Endothelial cell of umbilical vein (primary cell): ENCODE data around the gene GNAS-AS1. TPM values are rescaled to one million over a fixed set of nuclear protein-coding genes. Genes with fewer than 3 reads are reported as not detected.
"Not testable (repeated sequence)": the region's sequence is repeated elsewhere in the genome, so short reads cannot be mapped to it uniquely, and the experiment has no call there.

Experiments used
- BruUV-seq: library from RNA; stranded (reverse); fragments of 400-500 nt; replicated peaks from 2 replicates; lab custom pipeline; 2021; lab: Mats Ljungman, UMichigan
- CTCF ChIA-PET: fragments of 300-600, 350-600 bp; sonication (Branson Sonifier 250); formaldehyde crosslinking; loops from one replicate; lab custom pipeline; 2021; ENCODE audit warnings: antibody characterized with exemption, inconsistent platforms; lab: Charles Lee
- POLR2A ChIA-PET: fragments of 300-600, 350-600 bp; sonication (Branson Sonifier 250); formaldehyde crosslinking; loops from one replicate; lab custom pipeline; 2021; ENCODE audit warnings: antibody characterized with exemption, inconsistent platforms; lab: Charles Lee
- DNase-seq: peaks from one replicate; pipeline ENCODE4 v3.0.0-alpha.2; 2011; ENCODE audit warnings: low read depth, low spot score
- FAIRE-seq: peaks from 2 replicates; lab custom pipeline; 2011; peaks lifted over from hg19 to GRCh38; lab: Jason Lieb, UNC
- H2AFZ ChIP-seq: 2 replicates; pipeline ENCODE4 v1.6.0; 2012; ENCODE audit warnings: low read depth, low read length, control low read depth, inconsistent platforms
- H3K27ac ChIP-seq: 2 replicates; pipeline ENCODE4 v1.5.1; 2011; ENCODE audit warnings: low read depth, mild to moderate bottlenecking, control low read depth, low read length, moderate library complexity; ENCODE audit not compliant: insufficient read depth
- H3K27me3 ChIP-seq, 2 experiments: 2 replicates each; pipeline versions ENCODE4 v1.6.0 to v1.6.1; 2011; ENCODE audit warnings: low read length in 2 of 2, mixed read lengths in 1 of 2; ENCODE audit not compliant: control insufficient read depth in 2 of 2, insufficient read depth in 2 of 2
- H3K36me3 ChIP-seq, 2 experiments: 2 replicates in 1 of 2; 3 replicates in 1 of 2; pipeline ENCODE4 v1.5.1; 2011; ENCODE audit warnings: low read length in 2 of 2, mild to moderate bottlenecking in 1 of 2, moderate library complexity in 1 of 2; ENCODE audit not compliant: control insufficient read depth in 2 of 2, insufficient read depth in 2 of 2; ENCODE audit errors: extremely low read depth in 1 of 2
- H3K4me1 ChIP-seq: 3 replicates; pipeline ENCODE4 v1.5.1; 2011; ENCODE audit warnings: mild to moderate bottlenecking, low read length; ENCODE audit not compliant: control insufficient read depth, insufficient read depth; ENCODE audit errors: extremely low read depth
- H3K4me2 ChIP-seq: 2 replicates; pipeline ENCODE4 v1.6.1; 2011; ENCODE audit warnings: low read length, control low read depth, mixed read lengths; ENCODE audit not compliant: insufficient read depth
- H3K4me3 ChIP-seq, 3 experiments: fragments of 200-600 bp in 1 of 3; sonication (generic), shearing (Covaris generic) in 1 of 3; replicated peaks in 1 of 3; 2 replicates each; pipeline ENCODE4 v1.5.1; 2011 to 2016; ENCODE audit warnings: control low read depth in 3 of 3, low read length in 3 of 3, mild to moderate bottlenecking in 2 of 3, inconsistent platforms in 1 of 3, low read depth in 1 of 3, moderate library complexity in 1 of 3; ENCODE audit not compliant: insufficient read depth in 1 of 3
- H3K79me2 ChIP-seq: 2 replicates; pipeline ENCODE4 v1.6.0; 2012; ENCODE audit warnings: low read length, inconsistent platforms; ENCODE audit not compliant: control insufficient read depth, insufficient read depth
- H3K9ac ChIP-seq: replicated peaks from 2 replicates; pipeline ENCODE3; 2011; ENCODE audit warnings: low read length, control low read depth; ENCODE audit not compliant: insufficient read depth; ENCODE audit errors: extremely low read depth
- H3K9me1 ChIP-seq: replicated peaks from 3 replicates; pipeline ENCODE4 v1.6.0; 2011; ENCODE audit warnings: mild to moderate bottlenecking, low read length; ENCODE audit not compliant: control insufficient read depth, insufficient read depth; ENCODE audit errors: extremely low read depth
- H3K9me3 ChIP-seq: replicated peaks from 2 replicates; pipeline ENCODE4 v1.5.1; 2012; ENCODE audit warnings: low read length, inconsistent platforms; ENCODE audit not compliant: control insufficient read depth, insufficient read depth
- H4K20me1 ChIP-seq: replicated peaks from 2 replicates; pipeline ENCODE3; 2011; ENCODE audit warnings: mild to moderate bottlenecking, low read length; ENCODE audit not compliant: control insufficient read depth, insufficient read depth; ENCODE audit errors: extremely low read depth
- JUN ChIP-seq: IDR thresholded peaks from 2 replicates; pipeline ENCODE4 v1.6.1; 2011; ENCODE audit warnings: borderline replicate concordance, low read depth; ENCODE audit not compliant: insufficient read length, insufficient read depth
- POLR2AphosphoS5 ChIP-seq: IDR thresholded peaks from 2 replicates; pipeline ENCODE4 v1.6.1; 2012; ENCODE audit warnings: low read depth, mild to moderate bottlenecking, control low read depth, low read length, moderate library complexity; ENCODE audit not compliant: insufficient read depth
- dilution Hi-C: fragments of 300-500 bp; cut with MboI; formaldehyde crosslinking; loops from one replicate; pipeline ENCODE4 v1.15.0; 2019; ENCODE audit warnings: low sequenced_read_pairs; ENCODE audit not compliant: extremely low pct_ligation_motif_present
- intact Hi-C: fragments of 100-400 bp; cut with micrococcal nuclease; formaldehyde crosslinking; loops from one replicate; pipeline ENCODE4 v1.10.0; 2022
- polyA plus RNA-seq, 4 experiments: library from polyadenylated mRNA; depleted of rRNA in 3 of 4; stranded (reverse) in 3 of 4; unstranded in 1 of 4; fragments of >200 nt; gene quantifications; 2 replicates each; pipeline versions ENCODE4 v1.2.1 to v1.2.3, GENCODE V29; 2011 to 2012; ENCODE audit warnings: missing spikeins in 1 of 4
- total RNA-seq: library from RNA; stranded (reverse); gene quantifications from 2 replicates; pipeline ENCODE4 v1.2.3, GENCODE V29; 2021

GNAS-AS1 gene
- total and polyA plus RNA-seq, 2 donors (not counting 3 experiments of a cell fraction or from before 2014, with no cell fraction given) = 0.11 to 0.58 TPM

DNA sequence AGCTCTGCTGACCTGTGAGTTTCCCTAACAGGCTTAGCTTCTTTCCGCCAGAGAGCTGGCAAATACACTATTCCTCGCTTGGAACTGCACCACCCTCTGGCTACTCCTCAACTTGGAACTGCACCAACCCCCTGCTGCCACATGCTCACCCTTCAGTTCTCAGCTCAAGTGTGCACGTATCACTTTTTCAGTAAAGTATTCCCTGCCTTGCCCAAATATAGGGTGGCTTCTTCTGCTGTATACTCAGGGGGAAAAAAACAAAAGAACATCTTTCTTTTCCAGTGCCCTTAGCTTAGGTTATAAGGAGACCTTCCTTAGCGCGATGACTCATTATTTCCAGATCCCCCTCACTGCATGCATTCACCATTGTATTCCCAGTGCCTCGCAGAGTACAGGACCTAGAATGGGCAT, 21.2 kb downstream of the GNAS-AS1 start:
- Histone ChIP-seq H3K4me3 (no peak overlapping the region), H3K27ac (no peak overlapping the region), H3K9me1 (no peaks in the 10 kb centered on the region), H3K36me3 (no peaks in the 10 kb centered on the region), H2AFZ (no peak overlapping the region), H4K20me1 (no peaks in the 10 kb centered on the region), H3K79me2 (no peaks in the 10 kb centered on the region), H3K27me3 (peaks cover 0 to 6% of the 10 kb centered on the region in 2 experiments), H3K4me2 (no peak overlapping the region), H3K9ac (no peak overlapping the region), H3K9me3 (no peaks in the 10 kb centered on the region), H3K4me1 (no peaks in the 10 kb centered on the region)
- POLR2A ChIA-PET = no interaction called here
- intact Hi-C loops = no loop called here
- TF ChIP-seq JUN = peak; percentile 17
- no peak for TF ChIP-seq POLR2AphosphoS5
- dilution Hi-C loops = loop anchor here (25.0 kb wide), 2 partner anchors 217 to 592 kb away; partner anchors contain the start of gene ANKRD60
- no peak for FAIRE-seq
- CTCF ChIA-PET = interaction anchor here (1.5 kb wide), 1 partner anchor 667 kb away, joined by 3 read pairs; no protein-coding TSS in a partner anchor
- no peak for DNase-seq
- no TSS peak for BruUV-seq

DNA sequence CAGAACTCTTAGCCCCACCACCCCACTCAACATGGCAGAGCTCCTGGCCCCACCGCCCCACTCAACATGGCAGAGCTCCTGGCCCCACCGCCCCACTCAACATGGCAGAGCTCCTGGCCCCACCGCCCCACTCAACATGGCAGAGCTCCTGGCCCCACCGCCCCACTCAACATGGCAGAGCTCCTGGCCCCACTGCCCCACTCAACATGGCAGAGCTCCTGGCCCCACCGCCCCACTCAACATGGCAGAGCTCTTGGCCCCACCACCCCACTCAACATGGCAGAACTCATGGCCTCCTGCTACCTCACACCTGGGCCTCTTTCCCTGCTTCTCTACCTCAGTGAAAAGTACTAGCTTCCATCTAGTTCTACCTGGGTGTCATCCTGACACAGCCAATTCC, 21.9 kb downstream of the GNAS-AS1 start:
- intact Hi-C loops, FAIRE-seq, H3K4me3 ChIP-seq, H3K4me2 ChIP-seq, H2AFZ ChIP-seq, POLR2A ChIA-PET, DNase-seq, H4K20me1 ChIP-seq, H3K9me3 ChIP-seq, BruUV-seq, H3K4me1 ChIP-seq, H3K27ac ChIP-seq, H3K27me3 ChIP-seq, H3K36me3 ChIP-seq, H3K79me2 ChIP-seq, H3K9me1 ChIP-seq, H3K9ac ChIP-seq: not testable (repeated sequence)
- dilution Hi-C loops = loop anchor here (25.0 kb wide), 2 partner anchors 217 to 592 kb away; partner anchors contain the start of gene ANKRD60
- CTCF ChIA-PET = interaction anchor here (1.1 to 1.5 kb wide), 2 partner anchors 16 to 667 kb away, joined by 3 read pairs; no protein-coding TSS in a partner anchor
